Measurements from ENCODE around the gene GPRC5B.
A peak's percentile ranks its signal among the peaks of the same experiment; 100 is the strongest.

Gene GPRC5B

DNA sequence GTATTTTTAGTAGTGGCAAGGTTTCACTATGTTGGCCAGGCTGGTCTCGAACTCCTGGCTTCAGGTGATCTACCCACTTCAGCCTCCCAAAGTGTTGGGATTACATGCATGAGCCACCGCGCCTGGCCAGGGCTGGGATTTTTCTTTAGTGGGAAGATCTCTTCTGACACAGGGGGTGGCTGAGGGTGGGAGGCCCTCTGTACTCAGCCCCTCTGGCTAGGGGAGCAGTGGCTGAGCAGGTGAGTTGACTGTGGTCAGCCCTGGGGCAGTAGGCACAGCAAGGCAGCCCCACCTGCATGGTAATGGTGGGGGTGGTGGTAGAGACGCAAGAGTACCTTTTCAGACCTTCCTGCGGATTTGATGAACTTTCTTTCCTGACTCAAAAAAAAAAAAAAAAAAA is 12.3 kb upstream of the GPRC5B start:
- DNase-seq (ENCODE audit: low spot score), result no peak

DNA sequence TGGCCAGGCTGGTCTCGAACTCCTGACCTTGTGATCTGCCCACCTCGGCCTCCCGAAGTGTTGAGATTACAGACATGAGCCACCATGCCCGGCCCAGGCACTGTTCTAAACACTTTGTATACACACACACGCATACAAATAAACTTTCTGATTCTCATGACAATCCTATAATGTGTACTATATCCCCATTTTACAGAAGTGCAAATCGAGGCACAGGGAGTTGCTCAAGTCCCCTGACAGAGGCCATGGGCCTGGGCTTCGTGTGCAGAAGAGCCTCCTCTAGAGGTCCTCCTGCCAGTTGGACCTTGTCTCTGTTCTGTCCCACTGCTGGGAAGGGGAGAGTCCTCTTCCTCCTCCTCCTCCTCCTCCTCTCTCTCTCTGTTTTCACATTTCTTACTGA is 9.9 kb upstream of the GPRC5B start:
- DNase-seq (ENCODE audit: low spot score), result no peak

DNA sequence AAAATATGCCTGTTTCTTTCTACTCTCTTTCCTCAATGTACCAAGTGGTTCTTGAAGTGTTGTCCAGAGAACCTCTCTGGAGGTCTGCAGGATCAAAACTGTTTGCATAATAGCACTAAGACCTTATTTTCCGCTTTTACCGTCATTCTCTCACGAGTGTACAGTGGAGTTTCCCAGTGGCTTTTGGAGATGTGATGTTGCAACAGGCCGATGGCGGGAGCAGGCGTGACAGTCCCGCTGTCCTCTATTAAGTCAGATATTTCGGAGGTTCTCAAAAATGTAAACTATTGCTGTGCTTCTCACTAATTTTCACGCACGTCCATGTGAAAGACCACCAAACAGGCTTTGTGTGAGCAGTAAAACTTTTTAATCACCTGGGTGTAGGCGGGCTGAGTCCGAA is 8.3 kb upstream of the GPRC5B start:
- DNase-seq (ENCODE audit: low spot score), result no peak

DNA sequence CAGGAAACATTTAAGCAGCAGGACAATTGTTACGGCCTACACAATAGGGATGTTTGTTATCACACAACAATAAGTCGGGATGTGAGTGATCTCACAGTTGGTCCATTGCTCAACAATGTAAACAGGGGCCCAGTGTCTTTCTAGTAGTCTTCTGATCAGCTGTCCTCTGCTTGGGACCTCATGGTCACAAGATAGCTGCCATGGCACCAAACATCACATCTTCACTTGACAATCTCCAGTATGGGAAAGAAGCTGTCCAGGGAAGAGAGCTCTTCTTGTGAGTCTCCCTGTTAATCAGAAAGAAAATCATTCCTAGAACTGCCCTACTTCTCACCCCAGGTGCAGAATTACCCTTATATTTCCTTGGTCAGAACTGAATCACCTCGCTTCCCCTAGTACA is 6.3 kb upstream of the GPRC5B start:
- DNase-seq (ENCODE audit: low spot score), result no peak

DNA sequence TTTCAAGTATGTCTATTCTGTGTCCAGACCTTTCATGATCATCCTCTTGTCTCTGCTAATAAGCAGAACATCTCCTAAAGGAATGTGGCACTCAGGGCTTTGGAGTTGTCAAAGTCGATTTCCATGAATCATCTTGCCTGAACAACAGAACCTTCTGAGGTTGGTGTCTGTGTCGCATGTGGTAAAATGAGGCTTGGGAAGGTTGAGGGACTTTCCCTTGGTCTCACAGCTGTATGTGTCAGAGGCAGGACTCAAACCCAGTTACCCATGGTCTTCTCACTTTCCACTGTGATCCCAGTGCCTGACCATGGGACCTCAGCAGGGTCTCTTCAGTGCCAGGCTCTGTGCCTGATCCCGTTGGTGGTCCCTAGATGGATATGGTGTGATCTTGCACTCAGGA is 4.2 kb upstream of the GPRC5B start:
- no peak for DNase-seq (ENCODE audit: low spot score)

DNA sequence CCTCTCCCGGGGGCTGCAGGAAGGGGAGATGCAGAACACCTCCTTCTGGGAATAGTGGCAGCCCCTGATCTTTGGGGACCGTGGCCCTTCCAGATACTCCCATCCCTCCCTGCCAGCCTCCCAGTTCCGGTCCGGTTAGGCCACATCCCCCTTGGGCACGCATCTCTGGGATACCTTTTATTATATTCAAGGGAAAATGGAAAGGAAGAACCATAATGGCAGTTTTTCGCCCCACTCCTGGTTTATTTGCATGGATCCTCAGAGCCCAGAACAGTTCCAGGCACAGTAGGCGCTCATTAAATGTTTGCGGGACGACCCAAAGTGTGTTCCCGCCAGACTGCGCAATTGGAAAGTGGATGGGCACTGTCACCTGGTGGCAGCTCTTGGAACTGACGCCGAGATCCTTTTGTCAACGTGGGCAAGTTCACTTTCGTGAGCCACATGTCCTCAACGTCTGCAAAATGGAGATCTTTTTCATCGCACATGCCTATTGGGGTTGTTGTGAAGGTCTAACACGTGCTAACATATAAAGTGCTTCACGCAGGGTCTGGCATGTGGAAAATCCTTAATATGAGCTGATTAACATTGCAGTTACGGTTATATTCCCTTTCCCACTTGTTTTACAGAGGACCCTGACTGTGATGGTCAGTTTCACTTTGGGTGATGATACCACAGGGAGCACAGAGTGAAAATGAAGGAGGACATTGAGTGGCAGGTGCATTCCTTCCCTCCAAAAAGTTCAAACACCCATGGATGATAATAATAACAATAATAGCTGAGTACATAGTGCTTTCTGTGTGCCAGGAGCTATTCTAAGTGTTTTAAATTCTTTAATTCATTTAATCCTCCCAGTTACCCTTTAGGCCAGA is 1.7 kb upstream of the GPRC5B start:
- DNase-seq (ENCODE audit: low spot score), result peak; percentile 80

DNA sequence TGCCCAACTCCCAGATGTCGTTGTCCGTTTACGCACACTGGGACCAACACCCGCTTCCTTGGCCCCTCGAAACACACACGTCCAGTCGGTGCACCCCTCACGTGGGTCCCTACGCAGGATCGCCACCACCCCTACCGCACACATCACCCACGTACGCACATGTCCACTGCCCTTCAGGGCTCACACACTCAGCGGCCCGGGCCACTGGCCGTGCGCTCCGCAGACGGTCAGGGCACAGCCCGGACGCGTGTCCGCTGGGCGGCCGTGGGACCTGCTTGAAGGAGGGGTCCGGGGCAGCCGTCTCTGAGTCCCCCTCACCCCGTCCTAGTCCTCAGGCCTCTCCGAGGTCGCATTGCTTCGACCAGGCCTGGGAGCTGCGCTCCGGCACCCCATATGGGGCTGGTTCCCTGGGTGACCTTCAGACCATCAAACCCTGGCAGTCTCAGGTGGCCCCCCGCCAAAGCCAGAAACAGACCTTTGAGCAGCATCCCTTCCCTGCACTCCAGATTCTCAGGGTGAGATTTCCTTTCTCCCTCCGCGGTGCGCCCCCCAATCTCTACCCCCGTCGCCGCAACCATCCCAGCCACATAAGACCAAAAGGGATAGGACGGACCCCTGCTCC is 914 bp upstream of the GPRC5B start:
- DNase-seq (ENCODE audit: low spot score), result no peak

DNA sequence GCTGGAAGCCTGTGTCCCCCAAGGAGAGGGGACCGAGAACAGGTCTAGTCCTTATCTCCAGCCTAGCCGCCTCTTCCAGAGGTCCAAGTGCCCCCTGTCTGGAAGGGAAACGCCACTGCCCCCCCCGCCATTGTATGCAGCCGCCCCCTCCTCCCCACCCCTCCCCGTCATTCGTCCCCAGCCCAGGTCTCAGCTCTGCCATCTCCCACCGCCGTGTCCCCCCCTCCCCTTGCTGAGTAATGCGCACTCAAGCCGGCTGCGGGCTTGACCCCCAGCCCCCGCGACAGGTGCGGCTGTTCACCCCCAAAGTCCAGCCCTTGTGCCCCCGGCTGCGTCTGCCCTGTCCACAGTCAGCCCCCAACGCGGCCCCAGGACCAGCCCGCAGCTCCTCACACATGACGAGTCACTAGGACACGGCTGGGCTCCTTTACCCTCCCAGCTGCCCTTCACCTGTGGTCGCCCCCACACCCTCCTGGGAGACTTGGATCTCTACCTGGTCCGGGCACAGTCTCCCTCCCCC is 622 bp downstream of the GPRC5B start:
- no peak for DNase-seq (ENCODE audit: low spot score)

DNA sequence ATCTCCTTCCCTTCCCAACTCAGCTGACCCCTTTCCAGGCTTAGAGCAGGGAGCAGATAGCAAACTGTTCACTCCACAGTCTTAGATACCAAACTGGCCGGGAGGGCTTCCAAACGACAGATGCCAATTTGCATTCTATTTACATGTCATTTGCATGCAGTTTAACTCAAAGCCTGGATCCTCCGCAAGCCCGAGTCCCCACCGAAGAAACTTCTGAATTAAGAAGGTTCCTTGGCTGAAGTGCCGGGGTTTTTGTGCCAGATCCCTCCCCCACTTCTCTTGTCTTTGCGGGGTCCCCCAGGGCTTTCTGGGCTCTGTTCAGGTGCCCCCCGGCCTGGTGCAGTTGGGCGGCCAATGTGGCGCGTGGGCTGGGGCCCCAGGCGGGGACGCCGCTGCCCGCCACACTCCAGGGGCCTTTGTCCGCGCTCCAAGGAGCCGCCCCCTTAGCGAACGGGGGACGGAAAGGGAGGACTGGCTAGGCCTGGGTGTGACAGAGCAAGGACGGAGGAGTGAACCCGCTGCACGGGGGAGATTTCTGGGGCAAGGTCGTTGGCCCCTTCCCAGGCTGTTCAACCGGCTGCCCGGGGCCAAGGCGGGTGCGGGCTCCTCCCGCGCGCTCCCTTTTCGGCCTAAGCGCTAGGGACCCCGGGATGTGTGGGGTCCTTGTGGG is 1.2 kb downstream of the GPRC5B start:
- no peak for DNase-seq (ENCODE audit: low spot score)

DNA sequence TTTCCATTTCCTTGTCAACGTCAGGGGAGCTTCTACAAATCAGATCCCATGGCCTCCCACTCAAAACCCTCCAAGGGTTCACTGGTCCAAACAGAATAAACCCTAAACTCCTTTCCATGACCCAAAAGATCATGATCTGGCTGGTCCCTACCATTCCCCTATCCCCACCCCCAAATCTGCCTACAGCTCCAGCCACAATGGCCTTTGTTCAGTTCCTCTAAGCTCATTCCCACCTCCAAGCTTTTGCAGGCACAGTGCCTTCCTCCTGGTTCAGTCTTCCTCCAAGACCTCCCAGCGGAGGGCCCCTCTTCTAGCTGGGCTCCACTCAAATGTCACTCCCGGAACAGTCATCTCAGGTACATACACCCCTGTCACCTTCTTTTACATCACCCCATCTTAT is 2.0 kb downstream of the GPRC5B start:
- DNase-seq (ENCODE audit: low spot score), result no peak

DNA sequence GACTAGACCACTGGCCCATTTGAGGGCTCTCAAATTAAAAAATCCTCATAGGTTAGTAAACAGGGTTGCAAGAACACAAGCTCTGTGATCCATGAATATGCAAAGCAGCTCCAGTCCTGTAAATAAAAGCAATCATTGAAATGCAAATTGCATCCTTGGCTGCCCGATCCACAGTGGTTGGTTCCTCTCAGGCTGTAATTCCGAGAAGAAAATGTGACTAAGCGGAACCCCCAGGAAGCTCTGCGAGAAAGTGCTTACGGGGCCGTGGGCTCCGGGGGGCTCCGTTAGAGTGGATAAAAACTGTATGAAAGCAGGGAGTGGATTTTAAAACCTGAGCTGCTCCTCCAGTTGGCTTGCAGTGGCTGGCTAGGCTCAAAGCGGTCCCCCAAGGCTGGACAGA is 2.5 kb downstream of the GPRC5B start:
- DNase-seq (ENCODE audit: low spot score), result no peak

DNA sequence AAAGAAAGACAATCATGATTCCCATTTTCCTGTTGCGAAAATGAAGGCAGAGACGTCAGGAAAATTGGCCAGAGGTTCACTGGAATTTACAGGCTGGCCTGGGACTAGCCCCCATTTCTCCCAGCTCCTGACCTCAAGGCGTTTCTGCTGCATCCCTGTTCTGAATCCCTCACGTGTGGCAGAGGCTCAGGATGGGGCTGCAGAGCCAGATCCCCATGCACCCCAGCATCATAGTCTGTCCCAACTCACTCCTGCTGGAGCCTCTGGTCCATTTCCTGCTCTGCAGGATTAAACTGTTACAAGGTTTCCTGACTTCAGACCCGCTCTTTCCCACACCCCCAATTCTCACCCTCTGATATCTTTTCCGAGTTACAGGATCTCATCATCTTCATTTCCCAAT is 2.9 kb downstream of the GPRC5B start:
- no peak for DNase-seq (ENCODE audit: low spot score)

DNA sequence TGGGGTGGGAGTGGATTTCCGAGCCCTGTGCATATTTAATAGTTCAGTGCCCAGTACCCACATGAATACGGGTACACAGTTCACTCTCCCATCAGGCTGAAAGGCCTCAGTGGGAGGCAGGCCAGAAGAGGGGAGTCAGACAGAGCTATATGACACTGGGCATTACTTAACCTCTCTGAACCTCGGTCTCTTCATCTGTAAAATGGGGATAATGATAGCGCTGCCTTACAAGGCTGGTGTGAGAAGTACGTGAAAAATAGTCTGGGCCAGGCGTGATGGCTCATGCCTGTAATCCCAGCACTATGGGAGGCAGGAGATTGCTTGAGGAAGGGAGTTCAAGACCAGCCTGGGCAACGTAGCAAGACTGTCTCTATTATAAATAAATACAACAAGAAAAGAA is 3.6 kb downstream of the GPRC5B start:
- DNase-seq (ENCODE audit: low spot score), result no peak

DNA sequence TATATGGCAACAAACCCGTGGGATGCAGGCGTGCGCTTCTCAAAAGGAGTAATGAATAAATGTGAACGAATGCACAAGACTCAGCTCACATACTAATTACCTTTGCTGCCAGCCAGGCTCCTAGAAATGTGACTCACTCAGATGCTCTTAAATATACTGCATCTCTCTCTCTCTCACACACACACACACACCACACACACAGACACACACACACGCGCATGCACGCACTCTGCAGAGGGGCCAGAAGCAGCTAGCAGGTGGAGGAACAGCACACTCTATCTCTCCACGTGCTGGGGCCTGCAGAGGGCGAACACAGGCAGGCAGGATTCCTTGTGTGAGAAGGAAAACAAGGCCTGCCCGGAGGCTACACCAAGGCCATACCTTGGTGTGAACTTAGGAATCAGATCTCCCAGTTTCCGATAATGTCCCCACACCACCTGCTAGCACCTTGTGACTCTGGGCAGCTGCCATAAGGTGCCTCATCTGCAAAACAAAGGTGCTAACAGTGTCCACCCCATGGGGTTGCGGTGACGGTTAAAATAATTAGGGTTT is 5.3 kb downstream of the GPRC5B start:
- DNase-seq (ENCODE audit: low spot score), result no peak

DNA sequence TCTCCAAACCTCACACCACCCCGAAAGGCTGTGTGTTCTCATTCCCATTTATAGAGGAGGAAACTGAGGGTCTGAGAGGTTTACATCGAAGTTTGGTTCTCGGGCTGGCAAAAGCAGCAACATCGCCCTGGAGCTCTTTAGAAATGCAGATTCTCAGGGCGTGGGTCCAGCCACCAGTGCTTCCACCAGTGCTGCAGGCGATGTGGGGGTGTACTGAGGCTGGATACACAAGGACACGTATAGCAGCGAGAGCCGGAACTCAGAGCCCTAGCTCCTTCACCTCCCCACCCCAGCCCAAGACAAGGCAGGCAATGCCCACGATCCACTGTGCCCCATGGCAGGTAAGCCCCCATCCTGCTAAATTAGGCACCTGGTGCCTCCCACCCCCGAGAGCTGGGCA is 5.9 kb downstream of the GPRC5B start:
- DNase-seq (ENCODE audit: low spot score), result no peak

DNA sequence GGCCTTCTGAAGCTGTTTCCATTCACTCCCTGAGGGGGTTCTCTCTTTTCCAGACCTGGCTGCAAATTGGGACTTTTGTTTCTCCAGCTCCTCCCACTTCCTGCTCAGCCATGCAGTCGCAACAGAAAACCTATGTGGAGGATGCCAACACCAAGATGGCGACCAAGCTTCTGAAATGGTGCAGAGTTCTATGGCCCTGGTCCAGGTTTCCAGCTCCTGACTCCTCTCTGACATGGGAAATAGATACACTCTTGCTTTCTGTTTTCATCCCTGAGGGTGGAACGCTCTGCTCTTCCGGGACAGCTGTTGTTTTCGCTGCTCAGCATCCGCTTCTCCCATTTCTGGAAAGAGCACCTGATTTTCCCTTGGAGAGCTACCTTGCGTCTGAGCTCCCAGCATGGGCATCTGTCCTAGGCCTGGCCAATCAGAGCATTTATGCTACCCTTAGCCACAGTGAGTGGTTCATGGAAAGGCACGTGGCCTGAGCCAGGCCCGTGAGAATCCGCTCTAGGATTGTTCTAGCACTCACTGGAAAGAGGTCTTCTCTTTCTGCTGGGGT is 8.1 kb downstream of the GPRC5B start:
- no peak for DNase-seq (ENCODE audit: low spot score)

DNA sequence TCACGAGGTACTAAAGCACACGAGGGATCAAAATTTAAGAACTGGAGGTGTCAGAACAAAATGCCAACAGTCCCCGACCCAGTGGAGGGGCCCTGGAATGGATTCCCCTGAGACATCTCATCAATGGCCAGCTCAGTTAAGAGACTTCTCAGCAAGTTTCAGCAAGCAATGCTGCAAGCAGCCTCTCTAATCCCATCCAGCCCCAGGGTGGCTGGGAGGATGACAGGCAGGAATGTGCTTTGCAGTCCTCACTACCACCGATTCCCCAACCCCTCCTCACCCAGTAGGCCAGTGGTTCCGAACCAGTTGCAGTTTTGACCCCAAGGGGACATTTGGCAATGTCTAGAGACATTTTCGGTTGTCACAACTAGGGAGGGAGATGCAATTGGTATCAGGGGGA is 8.7 kb downstream of the GPRC5B start:
- DNase-seq (ENCODE audit: low spot score), result no peak

DNA sequence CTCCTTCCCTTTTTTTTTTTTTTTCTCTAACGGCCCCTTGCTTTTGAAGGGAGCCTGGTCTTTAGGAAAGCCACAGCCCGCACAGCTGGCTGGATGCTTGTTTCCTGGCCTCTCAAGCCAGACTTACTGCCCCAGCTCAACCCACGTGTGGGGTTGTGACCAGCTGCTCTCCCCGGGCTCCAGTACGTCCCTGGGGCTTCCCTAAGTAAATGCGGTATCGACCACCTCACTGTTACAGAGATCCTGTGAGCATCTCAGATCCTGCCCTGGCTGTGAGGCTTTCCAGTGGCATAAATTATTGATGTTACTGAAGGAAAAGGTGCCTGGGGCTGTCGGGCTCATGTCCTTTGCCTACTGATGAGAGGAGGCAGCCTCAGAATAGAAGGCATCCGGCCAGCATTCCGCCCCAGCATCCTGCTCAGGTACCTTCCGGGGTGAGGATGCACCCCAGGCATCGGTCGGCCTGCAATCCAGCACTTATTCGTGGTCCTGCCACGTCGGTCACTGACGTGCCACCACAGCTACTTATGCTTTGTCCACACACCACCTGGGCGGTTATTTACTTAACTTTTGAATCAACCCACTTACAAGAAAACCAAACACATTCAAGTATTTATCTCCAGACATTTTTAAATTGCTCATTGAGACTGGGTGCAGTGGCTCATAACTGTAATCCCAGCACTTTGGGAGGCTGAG is 9.6 kb downstream of the GPRC5B start:
- no peak for DNase-seq (ENCODE audit: low spot score)

DNA sequence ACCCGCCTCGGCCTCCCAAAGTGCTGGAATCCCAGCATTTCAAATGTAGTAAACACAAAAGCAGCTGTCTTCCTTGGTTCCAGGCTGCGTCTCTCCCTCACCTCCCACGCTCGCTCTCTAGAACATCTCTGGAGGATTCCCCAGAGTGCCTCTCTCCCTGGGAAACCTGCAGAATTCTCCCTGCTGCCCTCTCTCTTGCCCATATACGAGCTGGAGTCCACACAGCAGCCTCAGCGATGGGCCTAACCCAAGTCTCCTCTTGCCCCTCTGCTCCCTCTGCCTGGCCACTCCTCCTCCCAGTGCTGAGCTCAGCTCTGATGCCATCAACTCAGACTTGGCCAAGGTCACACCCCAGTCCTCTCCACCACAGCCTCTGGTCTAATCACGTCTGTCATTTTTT is 10.6 kb downstream of the GPRC5B start:
- no peak for DNase-seq (ENCODE audit: low spot score)

DNA sequence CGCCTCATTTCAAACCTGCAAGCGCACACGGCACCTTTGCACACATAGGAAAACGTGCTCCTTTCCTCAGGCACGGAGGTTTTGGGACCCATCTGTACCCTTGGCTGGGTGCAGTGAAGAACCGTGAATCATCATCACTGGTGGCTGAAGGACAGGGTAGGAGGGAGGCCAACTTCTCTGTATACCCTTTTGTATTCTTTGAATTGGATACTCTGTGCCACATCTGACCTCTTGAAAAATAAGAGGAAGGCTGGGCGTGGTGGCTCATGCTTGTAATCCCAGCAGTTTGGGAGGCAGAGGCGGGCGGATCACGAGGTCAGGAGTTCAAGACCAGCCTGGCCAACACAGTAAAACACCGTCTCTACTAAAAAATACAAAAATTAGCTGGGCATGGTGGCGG is 11.7 kb downstream of the GPRC5B start:
- no peak for DNase-seq (ENCODE audit: low spot score)

DNA sequence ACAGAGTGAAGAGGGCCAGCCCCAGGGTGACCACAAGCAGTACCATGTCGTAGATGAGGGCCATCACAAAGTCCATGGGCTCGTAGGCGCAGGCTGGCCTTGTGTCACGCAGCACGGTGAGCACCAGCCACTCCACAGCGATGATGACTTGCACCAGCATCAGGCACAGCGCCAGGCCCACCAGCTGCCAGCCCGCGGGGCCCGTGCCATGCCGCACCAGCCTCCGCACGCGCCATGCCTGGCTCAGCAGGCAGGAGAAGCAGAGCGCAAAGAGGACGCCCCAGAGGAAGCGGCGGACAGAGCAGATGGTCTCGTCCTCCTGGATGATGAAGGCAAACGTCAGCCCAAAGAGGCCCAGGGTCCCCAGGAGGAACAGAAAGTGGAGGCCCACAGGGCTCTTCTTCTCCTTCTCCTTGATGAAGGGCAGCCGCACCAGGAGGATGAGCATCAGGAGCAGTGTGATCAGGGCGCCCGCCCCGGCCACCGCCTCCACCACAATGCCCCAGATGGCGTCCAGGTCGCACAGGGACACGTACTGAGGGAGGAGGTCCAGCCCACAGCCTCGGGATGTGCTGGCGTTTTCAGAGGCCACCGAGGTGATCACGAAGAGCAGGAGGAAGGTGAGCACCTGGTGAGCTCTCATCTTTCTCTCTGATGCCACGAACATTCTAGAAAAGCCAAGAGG is 12.3 kb downstream of the GPRC5B start:
- no peak for DNase-seq (ENCODE audit: low spot score)
